ENCODE results near the gene TSC22D2. TPM values are rescaled to one million over a fixed set of nuclear protein-coding genes. Genes with fewer than 3 reads are reported as not detected.

Gene TSC22D2
- total RNA-seq, 3 donors from 2014 or later: 21.8 to 35.5 (median 31.3) TPM

DNA sequence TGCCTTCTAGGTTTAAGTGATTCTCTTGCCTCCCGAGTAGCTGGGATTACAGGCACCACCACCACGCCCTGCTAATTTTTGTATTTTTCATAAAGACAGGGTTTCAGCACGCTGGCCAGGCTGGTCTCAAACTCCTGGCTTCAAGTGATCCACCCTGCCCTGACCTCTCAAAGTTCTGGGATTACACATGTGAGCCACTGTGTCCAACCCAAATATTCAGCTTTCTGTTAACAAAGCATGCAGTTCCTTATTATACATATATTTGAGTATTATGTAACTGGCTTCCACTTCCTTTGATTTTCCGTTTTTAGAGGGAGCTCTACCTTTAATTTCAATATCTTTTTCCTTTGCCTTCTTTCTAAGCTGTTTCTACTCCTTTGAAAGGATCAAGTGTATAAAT is 26.1 kb downstream of the TSC22D2 start:
- TF ChIP-seq, protein P1, sequence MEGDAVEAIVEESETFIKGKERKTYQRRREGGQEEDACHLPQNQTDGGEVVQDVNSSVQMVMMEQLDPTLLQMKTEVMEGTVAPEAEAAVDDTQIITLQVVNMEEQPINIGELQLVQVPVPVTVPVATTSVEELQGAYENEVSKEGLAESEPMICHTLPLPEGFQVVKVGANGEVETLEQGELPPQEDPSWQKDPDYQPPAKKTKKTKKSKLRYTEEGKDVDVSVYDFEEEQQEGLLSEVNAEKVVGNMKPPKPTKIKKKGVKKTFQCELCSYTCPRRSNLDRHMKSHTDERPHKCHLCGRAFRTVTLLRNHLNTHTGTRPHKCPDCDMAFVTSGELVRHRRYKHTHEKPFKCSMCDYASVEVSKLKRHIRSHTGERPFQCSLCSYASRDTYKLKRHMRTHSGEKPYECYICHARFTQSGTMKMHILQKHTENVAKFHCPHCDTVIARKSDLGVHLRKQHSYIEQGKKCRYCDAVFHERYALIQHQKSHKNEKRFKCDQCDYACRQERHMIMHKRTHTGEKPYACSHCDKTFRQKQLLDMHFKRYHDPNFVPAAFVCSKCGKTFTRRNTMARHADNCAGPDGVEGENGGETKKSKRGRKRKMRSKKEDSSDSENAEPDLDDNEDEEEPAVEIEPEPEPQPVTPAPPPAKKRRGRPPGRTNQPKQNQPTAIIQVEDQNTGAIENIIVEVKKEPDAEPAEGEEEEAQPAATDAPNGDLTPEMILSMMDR (IDR thresholded peaks at IDR 0.05): no peak
- H3K36me3 ChIP-seq (ENCODE audit: low read depth): no peaks in the 10 kb centered on the region
- DNase-seq: no peak
- H3K4me3 ChIP-seq: no peak overlapping the region
- intact Hi-C loops (cut with DNase I, micrococcal nuclease): no loop called here
- ATAC-seq: no peak
- no peaks in the 10 kb centered on the region for H3K9me3 ChIP-seq
- peaks cover 3% of the 10 kb centered on the region for H3K4me1 ChIP-seq (ENCODE audit: low read depth)

DNA sequence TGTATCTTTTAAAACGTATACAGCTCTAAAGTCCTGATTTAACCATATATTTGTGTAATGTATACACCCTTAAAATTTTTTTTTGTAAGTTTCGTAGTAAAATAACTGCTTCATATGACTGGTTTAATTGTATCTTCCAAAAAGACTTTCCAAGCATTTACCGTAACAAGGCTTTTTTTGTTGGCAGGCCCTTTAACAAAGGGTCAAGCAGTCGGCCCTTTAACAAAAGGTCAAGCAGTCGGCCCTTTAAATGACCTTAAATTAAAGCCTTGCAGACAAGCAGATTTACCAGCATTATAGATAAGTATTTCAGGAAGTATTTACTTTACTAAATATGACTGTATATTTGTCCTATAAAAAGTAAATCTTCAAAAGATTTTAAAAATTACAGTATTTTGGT is 28.1 kb downstream of the TSC22D2 start:
- Histone ChIP-seq H3K9me3 (no peaks in the 10 kb centered on the region), H3K4me3 (no peak overlapping the region), H3K4me1 (ENCODE audit: low read depth) (peaks cover 3% of the 10 kb centered on the region), H3K36me3 (ENCODE audit: low read depth) (no peaks in the 10 kb centered on the region)
- no peak for DNase-seq
- intact Hi-C loops (cut with DNase I, micrococcal nuclease): no loop called here
- ATAC-seq: no peak
- TF ChIP-seq, protein P1 (IDR thresholded peaks at IDR 0.05): no peak

DNA sequence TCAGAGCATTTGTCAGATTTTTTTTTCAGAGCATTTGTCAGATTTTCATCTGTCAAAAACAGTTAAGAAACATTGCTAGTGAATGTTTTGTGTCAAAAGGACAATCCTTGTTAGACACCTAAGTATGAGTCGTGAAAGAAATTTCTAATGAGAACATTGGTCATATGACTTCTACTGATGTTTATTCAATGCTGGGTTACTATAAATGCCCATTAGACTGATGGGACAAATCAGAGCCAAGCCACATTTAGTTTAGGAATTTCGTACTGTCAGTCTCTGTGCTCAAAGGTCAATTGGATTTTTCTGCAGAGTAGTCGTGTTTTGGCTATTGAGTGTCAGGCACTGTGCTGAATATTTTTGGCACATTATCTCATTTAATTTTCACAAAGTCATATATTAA is 31.6 kb downstream of the TSC22D2 start:
- no peaks in the 10 kb centered on the region for H3K36me3 ChIP-seq (ENCODE audit: low read depth)
- TF ChIP-seq, protein P1 (IDR thresholded peaks at IDR 0.05): no peak
- H3K4me3 ChIP-seq: no peak overlapping the region
- H3K9me3 ChIP-seq: no peaks in the 10 kb centered on the region
- ATAC-seq (no peak), DNase-seq (no peak)
- intact Hi-C loops (cut with DNase I, micrococcal nuclease): no loop called here
- H3K4me1 ChIP-seq (ENCODE audit: low read depth): no peaks in the 10 kb centered on the region

DNA sequence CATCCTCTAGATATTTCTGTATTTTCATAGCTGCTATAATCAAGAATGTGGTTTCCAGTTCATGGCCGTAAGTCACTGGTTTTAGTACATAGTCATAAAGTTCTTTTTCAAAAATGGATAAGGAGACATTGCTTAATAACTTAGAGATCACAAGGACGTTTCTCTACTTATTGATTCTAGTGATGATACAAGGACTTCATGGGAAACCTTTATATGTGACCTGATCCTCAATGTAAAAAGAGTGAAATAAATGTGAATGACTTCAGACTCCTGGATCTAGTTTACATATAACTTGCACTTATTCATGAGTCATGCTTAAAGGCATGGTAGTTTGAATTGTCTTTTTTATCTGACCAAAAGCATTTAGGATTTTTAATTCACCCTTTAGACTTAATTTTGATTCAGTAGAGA is 35.2 kb downstream of the TSC22D2 start:
- no peak for ATAC-seq
- Histone ChIP-seq H3K4me3 (no peak overlapping the region), H3K4me1 (ENCODE audit: low read depth) (no peaks in the 10 kb centered on the region)

DNA sequence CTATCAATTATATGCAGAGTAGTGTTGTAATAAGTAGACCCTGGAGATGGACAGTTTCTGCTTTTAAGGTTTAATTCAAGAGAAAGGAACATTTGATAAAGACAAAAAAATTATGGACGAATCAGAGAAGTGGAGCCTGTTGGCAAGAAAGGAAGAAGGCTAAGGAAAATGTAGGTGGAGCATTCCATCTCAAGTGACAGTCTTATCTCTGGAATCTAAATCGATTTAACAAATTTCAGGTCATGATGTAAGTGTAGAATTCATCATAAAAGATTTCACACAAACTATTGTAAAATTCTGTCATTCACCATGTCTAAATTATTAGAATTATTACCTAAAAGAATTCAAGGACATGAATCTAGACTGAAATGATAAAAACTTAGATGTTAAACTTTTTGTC is 36.3 kb downstream of the TSC22D2 start:
- DNase-seq (no peak), ATAC-seq (no peak)
- Histone ChIP-seq H3K9me3 (no peaks in the 10 kb centered on the region), H3K4me3 (no peak overlapping the region), H3K4me1 (ENCODE audit: low read depth) (no peaks in the 10 kb centered on the region), H3K36me3 (ENCODE audit: low read depth) (no peaks in the 10 kb centered on the region)
- intact Hi-C loops (cut with DNase I, micrococcal nuclease): no loop called here
- TF ChIP-seq, protein P1 (IDR thresholded peaks at IDR 0.05): no peak

More for the DNA sequence above, 35.2 kb downstream of the TSC22D2 start:
- intact Hi-C loops (cut with DNase I, micrococcal nuclease): no loop called here
- H3K36me3 ChIP-seq (ENCODE audit: low read depth): no peaks in the 10 kb centered on the region
- H3K9me3 ChIP-seq: no peaks in the 10 kb centered on the region
- TF ChIP-seq, protein P1 (IDR thresholded peaks at IDR 0.05): no peak
- DNase-seq: no peak

DNA sequence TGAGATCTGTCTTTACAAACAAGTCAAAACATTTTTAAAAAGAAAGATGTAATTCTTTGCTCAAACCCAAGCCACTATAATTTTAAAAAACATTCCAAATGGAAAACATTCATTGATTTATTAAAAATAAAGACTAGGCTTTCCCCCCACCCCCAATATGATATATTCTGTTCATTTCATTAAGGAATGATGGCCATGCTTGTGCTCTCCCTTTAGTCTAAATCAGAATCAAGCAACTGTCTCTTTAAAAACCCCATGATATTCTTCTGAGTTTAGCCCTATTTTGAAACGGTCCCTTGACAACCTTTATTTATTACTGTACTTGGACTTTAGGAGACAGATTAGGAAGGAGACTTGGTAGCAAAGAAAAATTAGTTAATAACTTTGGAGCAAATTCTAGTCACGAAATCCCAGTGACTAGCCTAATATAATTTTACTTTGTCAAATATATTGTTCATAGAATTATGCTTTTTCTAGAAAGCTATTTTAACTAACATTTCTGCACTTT is 38.4 kb downstream of the TSC22D2 start:
- DNase-seq (no peak), ATAC-seq (no peak)
- intact Hi-C loops (cut with DNase I, micrococcal nuclease): no loop called here
- TF ChIP-seq, protein P1 (IDR thresholded peaks at IDR 0.05): no peak
- H3K4me3 ChIP-seq: no peak overlapping the region
- H3K4me1 ChIP-seq (ENCODE audit: low read depth): no peaks in the 10 kb centered on the region
- H3K9me3 ChIP-seq: no peaks in the 10 kb centered on the region
- no peaks in the 10 kb centered on the region for H3K36me3 ChIP-seq (ENCODE audit: low read depth)
